ENCODE results near the gene TAB2.

DNA sequence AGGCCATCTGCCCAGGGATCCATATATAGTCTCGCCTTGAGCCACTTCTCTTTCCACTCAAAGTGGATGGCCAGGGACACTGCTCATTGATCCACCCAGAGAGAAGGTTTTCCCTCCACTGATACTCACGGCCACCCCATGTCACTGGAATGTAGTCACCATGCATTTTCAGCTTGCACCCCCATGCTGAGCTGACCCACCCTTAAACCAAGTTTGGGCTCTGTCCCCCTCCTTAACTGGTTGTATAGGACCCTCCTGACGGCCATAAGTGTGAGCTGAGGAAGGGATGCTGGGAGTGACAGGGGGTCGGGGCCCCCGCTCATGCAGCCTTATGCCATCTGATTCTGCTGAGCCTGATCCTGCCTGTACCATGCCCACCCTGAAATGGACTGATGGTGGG lies 108.2 kb downstream of the TAB2 start:
- TF ChIP-seq, protein P1, sequence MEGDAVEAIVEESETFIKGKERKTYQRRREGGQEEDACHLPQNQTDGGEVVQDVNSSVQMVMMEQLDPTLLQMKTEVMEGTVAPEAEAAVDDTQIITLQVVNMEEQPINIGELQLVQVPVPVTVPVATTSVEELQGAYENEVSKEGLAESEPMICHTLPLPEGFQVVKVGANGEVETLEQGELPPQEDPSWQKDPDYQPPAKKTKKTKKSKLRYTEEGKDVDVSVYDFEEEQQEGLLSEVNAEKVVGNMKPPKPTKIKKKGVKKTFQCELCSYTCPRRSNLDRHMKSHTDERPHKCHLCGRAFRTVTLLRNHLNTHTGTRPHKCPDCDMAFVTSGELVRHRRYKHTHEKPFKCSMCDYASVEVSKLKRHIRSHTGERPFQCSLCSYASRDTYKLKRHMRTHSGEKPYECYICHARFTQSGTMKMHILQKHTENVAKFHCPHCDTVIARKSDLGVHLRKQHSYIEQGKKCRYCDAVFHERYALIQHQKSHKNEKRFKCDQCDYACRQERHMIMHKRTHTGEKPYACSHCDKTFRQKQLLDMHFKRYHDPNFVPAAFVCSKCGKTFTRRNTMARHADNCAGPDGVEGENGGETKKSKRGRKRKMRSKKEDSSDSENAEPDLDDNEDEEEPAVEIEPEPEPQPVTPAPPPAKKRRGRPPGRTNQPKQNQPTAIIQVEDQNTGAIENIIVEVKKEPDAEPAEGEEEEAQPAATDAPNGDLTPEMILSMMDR (IDR thresholded peaks at IDR 0.05), result no peak
- TF ChIP-seq CREB1 (CRISPR knock-in tag; IDR thresholded peaks at IDR 0.05), result no peak

Data from WTC11 (cell line).